GM21447 (cell line): ENCODE data around the gene DPF3.

Experiments
- ATAC-seq: cut with Tn5 transposase; IDR thresholded peaks from one replicate; pipeline ENCODE4 v1.9.1; 2021; ENCODE audit not compliant: unreplicated experiment

DPF3 gene

GRCh38 chr14:72686832-72687231 is 207.1 kb downstream of the DPF3 start:
- no peak for ATAC-seq

DNA sequence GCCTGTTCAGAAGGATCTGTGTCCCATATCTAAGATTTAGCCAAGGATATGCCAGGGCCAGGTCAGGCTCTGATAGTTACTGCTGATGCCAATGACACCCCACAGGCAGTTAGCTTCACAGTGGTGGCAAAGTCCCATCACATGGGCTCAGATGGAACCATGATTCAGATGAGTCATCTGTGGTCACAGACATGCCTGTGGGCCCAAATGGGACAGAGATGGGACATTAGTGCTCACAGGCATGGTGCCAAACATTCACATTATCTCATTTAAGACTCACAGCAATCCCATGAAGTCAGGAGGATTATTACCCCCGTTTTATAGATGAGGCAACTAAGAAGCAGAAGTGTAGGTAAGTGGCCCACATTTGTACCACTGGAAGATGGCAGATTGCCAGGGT is 207.8 kb downstream of the DPF3 start:
- no peak for ATAC-seq

DNA sequence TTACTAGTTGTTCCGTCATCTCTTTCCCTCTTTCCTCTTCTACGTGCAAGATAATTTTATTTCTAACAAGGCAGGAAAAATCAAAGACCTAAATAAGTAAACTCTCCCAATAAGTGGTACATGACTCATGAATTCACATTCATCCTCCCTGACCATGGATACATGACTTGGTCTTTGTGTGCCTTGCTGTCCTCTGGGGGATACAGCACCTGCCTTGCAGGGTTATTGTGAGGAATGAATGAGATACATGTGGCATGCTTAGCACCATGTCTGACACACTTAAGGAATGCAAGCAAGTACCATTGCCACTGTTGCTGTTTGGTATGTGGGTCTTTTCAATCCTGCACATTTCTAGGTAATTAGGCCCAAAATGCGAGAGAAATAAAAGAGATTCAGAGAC is 208.4 kb downstream of the DPF3 start:
- ATAC-seq: no peak

GRCh38 chr14:72683787-72684186 is 210.1 kb downstream of the DPF3 start:
- ATAC-seq: no peak

DNA sequence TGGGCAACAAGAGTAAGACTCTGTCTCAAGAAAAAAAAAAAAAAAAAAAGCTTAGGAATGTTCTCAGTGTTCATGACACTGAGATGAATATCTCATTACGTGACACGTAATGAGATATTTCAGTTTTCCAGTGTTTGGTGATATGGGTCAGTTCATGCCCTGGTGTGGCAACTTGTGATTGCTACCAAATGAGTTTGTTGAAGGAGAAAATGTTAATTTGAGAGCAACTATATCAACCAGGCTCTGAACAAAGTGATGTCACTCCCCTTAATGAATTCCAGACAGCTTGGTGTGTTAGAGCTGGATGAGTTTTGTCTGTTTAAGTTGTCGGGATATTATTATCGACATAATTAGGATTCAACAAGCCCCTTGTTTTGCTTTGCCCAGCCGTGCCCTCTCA is 211.7 kb downstream of the DPF3 start:
- no peak for ATAC-seq

DNA sequence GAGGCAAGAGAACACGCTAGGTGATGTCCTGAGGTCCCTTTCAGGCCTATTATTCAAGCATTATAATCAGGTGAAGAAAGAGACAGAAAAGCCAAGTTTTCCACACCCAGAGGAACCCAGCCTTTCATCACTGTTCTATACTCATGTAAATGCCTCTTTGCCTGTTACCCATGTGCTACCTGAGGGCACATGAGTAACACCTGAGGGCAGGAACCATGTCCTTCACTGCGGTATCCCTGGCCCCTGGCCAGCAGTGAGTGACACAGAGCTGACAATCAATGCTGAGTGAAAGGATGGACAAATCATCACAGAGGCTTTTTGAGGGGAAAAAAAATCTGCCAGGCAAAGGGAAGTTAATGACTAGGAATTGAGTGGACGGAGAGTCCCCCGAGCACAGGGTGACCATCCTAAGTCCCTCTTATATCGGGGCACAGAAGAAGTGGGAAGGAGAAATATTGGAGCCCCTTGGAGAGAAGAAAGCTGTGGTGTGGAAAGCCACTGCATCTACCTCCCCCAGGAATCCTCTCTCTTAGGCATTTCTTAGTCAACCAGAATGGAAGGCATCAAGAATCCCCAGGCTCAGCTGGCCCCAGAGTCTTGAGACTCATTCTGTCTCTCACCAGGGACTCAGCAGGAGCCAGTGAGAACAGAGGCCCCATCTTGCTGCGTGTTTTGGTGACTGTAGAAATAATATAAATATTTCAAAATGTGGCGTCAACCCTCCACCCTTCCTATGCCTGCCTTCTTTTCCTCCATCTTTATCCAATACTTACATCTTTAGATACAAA is 212.9 kb downstream of the DPF3 start:
- no peak for ATAC-seq

DNA sequence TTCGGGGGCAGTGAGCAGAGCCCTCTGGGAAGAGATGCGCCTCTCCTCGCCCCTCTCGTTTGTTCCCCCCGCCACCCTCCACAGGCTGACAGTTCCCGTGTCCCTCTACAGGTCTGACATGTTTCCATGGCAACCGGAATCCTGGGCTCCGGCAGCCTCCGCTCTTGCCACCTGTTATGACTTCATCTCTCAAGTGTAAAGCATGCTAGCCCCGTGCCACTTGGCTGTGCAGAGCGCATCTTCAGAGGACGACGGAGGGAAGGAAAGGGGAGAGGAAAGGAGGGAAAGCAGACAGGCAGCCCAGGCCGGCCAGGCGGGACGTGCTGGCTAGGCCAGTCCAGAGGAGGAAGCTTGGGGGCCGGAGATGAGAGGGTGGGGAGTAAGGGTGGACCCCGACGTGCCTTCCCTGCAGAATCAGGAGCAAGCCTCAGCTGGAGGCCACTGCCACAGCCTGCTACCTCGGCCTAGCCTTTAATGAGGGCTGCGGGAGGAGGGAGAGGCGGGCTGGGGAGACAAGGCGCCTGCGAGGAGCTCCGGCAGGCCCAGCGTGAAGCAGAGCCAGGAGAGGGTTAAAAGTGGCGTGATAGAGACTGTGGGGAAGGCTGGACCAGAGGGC is 214.3 kb downstream of the DPF3 start:
- ATAC-seq: no peak

GRCh38 chr14:72679141-72679535 is 214.8 kb downstream of the DPF3 start:
- no peak for ATAC-seq

DNA sequence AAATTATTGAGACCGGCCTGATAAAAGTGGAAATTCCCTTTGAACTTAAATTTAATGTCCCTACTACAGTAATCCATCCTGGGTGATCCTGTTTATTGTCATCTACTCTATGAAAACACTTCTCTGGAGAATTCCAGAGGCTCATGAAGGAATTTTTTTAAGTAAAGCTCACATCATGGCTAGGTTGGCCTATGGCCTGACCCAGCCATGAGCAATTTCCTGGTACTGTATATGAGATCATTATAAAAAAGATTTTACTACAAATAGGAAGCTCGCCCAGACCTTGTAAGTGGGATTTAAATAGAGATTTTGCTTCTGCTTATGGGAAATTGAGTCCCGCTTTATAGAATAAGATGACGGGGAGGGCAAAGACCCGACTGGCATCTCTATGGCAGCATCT is 215.5 kb downstream of the DPF3 start:
- ATAC-seq: no peak

GRCh38 chr14:72677664-72678063 is 216.2 kb downstream of the DPF3 start:
- no peak for ATAC-seq

GRCh38 chr14:72675126-72675525 is 218.8 kb downstream of the DPF3 start:
- ATAC-seq: no peak

GRCh38 chr14:72673179-72673578 is 220.7 kb downstream of the DPF3 start:
- no peak for ATAC-seq

GRCh38 chr14:72666610-72667009 is 227.3 kb downstream of the DPF3 start:
- ATAC-seq: no peak

- no peak for ATAC-seq
Observed at GRCh38 chr14:72665259-72665658, 228.6 kb downstream of the DPF3 start.

- ATAC-seq: no peak
Observed at GRCh38 chr14:72664651-72665050, 229.2 kb downstream of the DPF3 start.

DNA sequence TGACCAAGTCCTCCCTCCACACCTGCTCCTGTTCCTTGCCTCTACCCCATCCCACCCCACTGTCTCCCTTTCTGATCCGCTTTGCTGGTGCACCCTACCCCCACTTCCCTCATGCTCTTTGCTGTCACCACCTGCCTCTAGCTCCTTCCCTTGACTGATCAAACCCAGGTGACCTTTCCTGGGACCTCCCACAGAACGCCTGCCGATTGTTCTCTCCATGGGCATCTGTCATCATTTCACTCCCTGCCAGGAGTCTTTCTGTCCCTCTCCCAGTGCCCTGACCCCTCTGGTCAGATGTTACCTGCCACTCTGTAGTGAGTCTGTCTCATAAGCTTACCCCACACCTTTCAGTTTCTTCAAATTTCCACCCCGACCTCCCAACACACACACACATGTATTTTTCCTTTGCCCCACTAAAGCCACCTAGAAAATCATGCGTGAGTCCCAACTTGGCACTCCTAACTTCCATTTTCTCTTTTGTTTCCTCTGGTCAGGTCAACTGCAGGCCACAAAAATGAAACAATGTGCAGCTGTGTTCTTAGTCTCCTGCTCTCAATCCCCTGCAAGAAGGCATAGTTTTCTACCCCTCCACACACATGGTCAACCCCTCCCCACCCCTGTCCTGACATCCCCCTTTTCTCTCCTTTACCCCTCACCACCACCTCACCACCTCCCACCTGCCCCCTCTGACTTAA is 229.8 kb downstream of the DPF3 start:
- no peak for ATAC-seq

- ATAC-seq: no peak
Observed at GRCh38 chr14:72663076-72663487, 230.8 kb downstream of the DPF3 start.

DNA sequence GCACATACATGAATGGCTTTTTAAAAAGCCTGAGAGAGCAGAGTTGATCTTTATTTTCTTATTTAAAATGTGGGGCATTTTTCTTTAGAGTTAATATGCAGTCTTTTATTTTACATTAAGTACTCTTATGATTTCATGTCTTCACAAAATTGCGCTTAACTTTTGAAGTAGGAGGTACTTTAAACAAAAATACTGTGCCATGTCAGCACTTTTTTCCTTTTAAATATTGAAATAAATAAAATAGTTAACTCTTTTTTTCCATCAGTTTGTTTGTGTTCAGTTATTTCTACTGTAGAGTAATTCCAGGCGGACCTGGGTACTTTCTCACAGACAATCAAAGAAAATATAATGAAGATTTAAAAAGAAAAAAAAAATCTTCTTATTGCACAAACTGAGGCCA is 231.7 kb downstream of the DPF3 start:
- no peak for ATAC-seq

GRCh38 chr14:72657214-72657921 is 236.5 kb downstream of the DPF3 start:
- ATAC-seq: no peak

DNA sequence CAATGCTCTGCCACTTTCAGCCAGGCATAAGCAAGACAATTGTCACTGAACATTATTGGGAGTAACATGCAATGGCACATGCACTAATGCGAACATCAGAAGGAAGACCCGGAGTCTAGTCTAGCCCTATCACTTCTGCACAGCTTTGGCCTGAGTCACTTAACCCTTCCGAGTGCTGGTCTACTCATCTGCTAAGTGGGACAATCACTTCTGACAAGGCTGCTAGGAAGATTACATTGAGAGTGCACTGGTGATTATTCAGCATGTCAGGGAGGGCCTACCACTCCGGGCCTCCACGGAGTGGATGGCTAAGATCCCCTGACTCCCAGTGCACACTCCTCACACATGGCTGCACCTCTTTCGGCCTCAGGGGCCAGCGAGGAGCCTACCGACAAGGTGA is 240.9 kb downstream of the DPF3 start:
- ATAC-seq: no peak

GRCh38 chr14:72652179-72652578 is 241.7 kb downstream of the DPF3 start:
- ATAC-seq: no peak

GRCh38 chr14:72651714-72652113 is 242.2 kb downstream of the DPF3 start:
- ATAC-seq: no peak
